ENCODE results near the gene LMO7.

The LMO7 gene

GRCh38 chr13:75806117-75806516 lies 170.0 kb downstream of the LMO7 start:
- no peak for DNase-seq

- DNase-seq = no peak
These were observed 175.2 kb downstream of the LMO7 start for GRCh38 chr13:75811361-75811760.

- no peak for DNase-seq
These were observed 175.7 kb downstream of the LMO7 start for GRCh38 chr13:75811841-75812240.

- DNase-seq = no peak
These were observed 176.6 kb downstream of the LMO7 start for GRCh38 chr13:75812751-75813181.

DNA sequence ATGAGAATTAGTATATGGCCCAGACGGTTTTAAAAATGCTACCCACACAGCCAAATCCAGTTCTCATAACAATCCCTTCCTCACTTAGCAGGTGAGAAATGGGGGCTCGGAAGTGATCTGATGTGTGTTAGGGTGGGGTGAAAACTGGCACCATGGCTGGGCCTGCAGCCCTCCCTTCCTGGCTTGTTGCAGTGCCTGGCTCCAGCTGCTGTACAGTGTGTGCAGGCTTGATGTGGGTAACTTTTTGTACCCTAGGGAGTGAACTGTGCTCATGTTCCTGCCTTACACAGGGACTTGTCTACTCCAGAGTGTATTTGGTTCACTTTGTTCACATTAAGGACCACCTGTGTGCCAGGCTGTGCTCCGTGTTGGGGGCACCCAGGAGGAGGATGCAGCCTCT lies 177.2 kb downstream of the LMO7 start:
- DNase-seq = no peak

GRCh38 chr13:75818179-75818967 lies 182.2 kb downstream of the LMO7 start:
- DNase-seq = no peak

DNA sequence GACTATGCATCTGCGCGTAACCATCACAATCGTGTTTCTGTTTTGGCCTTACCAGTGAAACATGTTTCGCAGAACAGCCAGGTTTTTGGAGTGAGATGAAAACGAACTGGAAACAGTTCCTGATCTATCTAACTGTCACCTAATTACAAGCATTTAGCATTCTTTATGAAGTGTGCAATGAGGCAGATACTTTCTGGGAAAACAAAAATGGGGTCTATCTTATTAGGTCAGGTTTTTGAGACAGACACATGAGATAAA lies 182.8 kb downstream of the LMO7 start:
- DNase-seq = no peak

GRCh38 chr13:75825161-75825560 lies 189.0 kb downstream of the LMO7 start:
- DNase-seq = no peak

DNA sequence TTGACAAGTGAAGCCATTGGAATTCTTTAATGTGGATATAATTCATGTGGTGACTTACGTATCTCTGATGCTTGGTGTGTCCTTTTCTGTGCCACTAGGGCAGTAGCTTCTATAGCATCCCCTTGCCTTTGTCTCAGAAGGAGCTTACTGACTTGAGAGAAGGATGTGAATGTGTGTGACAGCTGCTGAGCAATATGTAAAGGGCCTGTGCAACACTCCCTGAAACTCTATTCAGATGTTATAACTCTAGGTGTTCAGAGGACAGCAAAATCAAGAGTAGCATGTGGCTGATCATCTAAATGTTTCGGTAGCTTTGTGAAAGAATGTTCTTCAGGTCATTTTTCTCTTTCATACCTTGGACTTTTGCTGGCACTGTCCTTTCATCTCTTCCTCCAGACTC lies 189.5 kb downstream of the LMO7 start:
- DNase-seq = no peak

DNA sequence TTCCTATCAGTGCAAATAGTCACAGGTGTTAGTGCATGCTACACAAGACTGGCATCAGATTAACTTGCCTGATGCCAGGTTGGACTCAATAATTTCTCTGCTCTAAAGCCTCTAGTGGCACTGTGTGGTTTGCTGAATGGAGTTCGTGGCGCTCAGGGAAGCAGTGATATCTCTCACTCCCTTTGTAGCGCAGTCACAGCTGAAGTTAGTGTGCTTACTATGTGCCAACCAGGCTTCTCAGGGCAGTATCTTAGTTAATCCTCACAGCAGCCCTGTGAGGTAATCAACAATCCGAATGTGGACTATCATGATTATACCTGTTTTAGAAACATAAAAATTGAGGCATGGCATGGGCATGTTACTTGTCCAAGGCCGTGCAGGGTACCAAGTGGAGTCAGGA lies 190.3 kb downstream of the LMO7 start:
- no peak for DNase-seq

DNA sequence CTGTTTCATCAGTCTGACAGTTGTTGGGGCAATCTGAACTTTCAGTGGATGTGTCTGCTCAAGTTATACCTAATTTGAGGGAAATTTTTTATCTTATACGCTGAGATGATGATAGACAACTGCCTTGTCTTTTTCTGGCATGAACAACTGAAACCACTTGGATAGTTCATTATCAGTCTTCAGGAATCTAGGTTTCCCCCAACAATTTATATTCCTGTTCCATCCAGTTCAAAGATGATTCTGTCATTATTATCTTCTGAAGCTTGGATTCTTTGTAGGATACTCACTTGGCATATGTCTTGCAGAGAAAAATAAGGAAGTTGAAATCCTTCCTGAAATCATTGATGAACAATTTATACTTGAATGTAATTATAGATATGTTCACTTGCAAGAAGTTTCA lies 193.7 kb downstream of the LMO7 start:
- DNase-seq = no peak

DNA sequence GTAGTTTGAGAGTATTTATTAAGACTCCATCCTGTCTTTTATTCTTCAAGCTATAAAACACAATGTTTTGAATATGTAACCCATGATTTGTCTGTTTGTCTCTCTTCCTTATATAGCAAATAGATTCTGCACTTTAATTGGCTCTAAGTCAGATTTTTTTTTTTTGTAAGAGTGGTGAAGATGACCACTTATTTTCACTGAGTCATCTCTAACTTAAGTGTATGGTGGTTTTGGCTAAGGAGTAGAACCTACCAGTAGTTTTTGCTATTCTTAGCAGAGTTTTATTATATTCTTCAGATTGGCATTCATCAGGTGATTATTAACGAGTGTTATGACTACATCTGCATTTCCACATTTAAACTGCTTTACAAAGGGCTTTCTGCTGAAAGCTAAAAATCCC lies 194.7 kb downstream of the LMO7 start:
- DNase-seq = no peak

DNA sequence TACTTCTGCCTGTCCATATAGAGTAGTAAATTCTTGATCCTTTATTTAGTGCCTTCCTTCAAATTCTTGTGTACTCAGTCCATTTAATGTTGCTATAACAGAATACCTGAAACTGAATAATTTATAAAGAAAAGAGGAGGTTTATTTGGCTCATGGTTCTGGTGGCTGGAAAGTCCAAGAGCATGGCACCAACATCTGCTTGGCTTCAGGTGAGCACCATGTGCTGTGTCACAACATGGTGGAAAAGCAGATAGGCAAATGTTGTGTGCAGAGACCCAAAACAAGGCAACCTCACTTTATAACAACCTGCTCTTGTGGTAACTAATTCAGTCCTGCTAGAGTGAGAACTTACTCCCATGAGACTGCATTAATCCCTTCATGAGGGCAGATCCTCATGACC lies 195.3 kb downstream of the LMO7 start:
- no peak for DNase-seq

GRCh38 chr13:75832812-75833211 lies 196.7 kb downstream of the LMO7 start:
- DNase-seq = no peak

DNA sequence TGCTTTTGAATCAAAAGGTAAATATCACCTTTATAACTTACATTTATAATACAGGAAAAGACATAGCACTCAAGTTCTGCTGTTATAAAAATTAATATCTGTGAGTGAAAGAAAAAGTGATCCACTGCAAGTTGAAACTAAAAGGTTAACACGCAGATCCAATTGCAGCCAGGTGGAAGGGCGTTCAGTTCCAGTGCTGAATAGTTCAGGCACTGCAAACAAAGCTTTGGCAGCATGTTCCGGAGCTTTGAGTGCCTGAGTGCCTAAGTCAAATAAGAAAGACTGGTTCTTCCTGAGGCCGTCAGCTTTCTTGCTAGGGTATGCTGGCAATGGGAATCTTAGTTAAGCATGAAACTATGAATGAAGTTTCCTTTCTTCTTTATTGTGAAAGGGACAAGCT lies 200.3 kb downstream of the LMO7 start:
- DNase-seq = no peak

DNA sequence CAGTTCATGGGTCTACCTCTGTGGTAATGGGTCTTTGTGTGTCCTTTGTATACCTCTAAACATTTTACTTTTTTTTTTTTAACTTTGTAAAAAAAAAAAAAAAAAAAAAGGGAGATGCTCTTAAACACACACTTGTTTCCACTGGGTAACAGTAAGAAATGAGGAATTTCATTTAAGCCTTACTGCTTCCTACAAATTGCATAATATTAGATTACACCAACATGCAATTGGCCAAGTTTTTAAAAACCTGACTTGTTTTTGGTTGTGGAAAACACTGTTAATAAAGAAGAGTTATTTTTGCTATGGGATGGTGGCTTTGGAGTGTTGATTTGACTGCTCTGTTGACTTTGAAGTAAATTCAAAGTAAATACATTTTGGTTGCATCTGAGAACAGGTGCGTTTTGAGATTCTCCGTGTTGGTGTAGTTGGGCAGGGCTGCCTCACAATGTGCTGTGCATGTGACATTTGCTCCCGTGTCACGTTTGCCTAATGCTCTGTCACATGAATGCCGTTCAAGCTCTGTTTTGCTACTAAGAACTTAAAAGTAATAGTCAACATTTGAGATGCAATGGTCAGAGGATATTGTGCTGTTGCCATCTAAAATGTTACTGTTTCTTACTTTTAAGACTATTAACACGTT lies 202.4 kb downstream of the LMO7 start:
- DNase-seq = no peak

DNA sequence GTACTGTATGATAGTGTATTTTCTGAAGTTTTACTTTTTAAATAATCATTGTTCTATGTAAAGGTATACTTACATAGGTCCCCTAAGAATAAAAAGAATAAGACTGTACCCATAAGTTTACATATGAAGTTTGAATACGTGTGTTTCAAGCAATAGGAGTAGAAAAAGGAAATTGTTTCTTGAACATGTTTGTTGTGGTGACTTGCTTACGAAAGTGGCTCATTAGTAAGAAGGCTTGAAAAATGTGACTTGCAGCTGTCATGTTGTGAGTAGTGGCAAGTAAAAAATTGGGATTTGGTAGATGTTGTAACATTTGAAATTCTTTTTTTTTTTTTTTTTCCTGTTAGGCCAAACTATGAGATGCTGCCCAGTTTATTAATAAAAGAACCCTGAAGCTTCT lies 203.3 kb downstream of the LMO7 start:
- DNase-seq = no peak

DNA sequence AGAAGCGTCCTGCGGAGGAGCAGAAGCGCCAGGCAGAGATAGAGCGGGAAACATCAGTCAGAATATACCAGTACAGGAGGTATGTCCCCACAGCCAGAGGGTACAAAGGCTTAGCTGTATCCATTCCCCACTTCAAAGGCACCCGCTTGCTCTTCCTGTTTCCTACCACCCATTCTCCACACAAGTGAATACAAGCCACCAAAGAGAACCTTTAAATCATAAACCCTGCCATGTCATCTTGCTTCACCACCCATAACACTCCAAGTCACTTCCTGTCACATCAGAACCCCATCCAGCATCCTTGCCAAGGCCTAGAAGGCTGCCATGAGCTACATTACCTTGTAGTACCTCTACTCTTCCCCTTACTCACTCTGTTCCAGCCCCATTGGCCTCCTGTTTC lies 205.8 kb downstream of the LMO7 start:
- DNase-seq = no peak

GRCh38 chr13:75843074-75843473 lies 206.9 kb downstream of the LMO7 start:
- no peak for DNase-seq

- DNase-seq = no peak
These were observed 207.9 kb downstream of the LMO7 start for GRCh38 chr13:75843991-75844390.

- no peak for DNase-seq
These were observed 211.5 kb downstream of the LMO7 start for GRCh38 chr13:75847588-75847987.

- no peak for DNase-seq
These were observed 214.8 kb downstream of the LMO7 start for GRCh38 chr13:75850916-75851315.

- DNase-seq = no peak
These were observed 219.1 kb downstream of the LMO7 start for GRCh38 chr13:75855216-75855615.

GRCh38 chr13:75855847-75856246 lies 219.7 kb downstream of the LMO7 start:
- DNase-seq = no peak

GRCh38 chr13:75857291-75857690 lies 221.2 kb downstream of the LMO7 start:
- DNase-seq = no peak

Data from NCI-H1930 (cell line).